ENCODE measurements around the gene ASPDH.

The ASPDH gene

GRCh38 chr19:50490411-50490811, 23.3 kb downstream of the ASPDH start:
- TF ChIP-seq CTCF (IDR thresholded peaks at IDR 0.05; ENCODE audit: insufficient read depth, low read depth, low read length, missing control alignments), result no peak

GRCh38 chr19:50489461-50490011, 24.2 kb downstream of the ASPDH start:
- no peak for DNase-seq (ENCODE audit: low read depth)
- H3K4me3 ChIP-seq (ENCODE audit: low read depth, low read length), result no peak overlapping the region
- TF ChIP-seq CTCF (IDR thresholded peaks at IDR 0.05; ENCODE audit: insufficient read depth, low read depth, low read length, missing control alignments), result no peak

More at GRCh38 chr19:50490411-50490811, 23.3 kb downstream of the ASPDH start:
- DNase-seq (ENCODE audit: low read depth), result no peak
- H3K4me3 ChIP-seq (ENCODE audit: low read depth, low read length), result no peak overlapping the region

GRCh38 chr19:50488389-50489194, 25.1 kb downstream of the ASPDH start:
- DNase-seq (ENCODE audit: low read depth), result no peak
- TF ChIP-seq CTCF (IDR thresholded peaks at IDR 0.05; ENCODE audit: insufficient read depth, low read depth, low read length, missing control alignments), result no peak
- no peak overlapping the region for H3K4me3 ChIP-seq (ENCODE audit: low read depth, low read length)

- no peak overlapping the region for H3K4me3 ChIP-seq (ENCODE audit: low read depth, low read length)
- peak; percentile 71 for DNase-seq (ENCODE audit: low read depth)
- peak; percentile 44 for TF ChIP-seq CTCF (IDR thresholded peaks at IDR 0.05; ENCODE audit: insufficient read depth, low read depth, low read length, missing control alignments)
Observed at GRCh38 chr19:50486823-50487515, 26.7 kb downstream of the ASPDH start.

- DNase-seq (ENCODE audit: low read depth), result no peak
- TF ChIP-seq CTCF (IDR thresholded peaks at IDR 0.05; ENCODE audit: insufficient read depth, low read depth, low read length, missing control alignments), result no peak
- H3K4me3 ChIP-seq (ENCODE audit: low read depth, low read length), result no peak overlapping the region
Observed at GRCh38 chr19:50485284-50485955, 28.3 kb downstream of the ASPDH start.

GRCh38 chr19:50482916-50483315, 30.8 kb downstream of the ASPDH start:
- TF ChIP-seq CTCF (IDR thresholded peaks at IDR 0.05; ENCODE audit: insufficient read depth, low read depth, low read length, missing control alignments), result no peak
- no peak overlapping the region for H3K4me3 ChIP-seq (ENCODE audit: low read depth, low read length)
- DNase-seq (ENCODE audit: low read depth), result no peak
